ENCODE measurements around the gene KLK11.

KLK11 gene

DNA sequence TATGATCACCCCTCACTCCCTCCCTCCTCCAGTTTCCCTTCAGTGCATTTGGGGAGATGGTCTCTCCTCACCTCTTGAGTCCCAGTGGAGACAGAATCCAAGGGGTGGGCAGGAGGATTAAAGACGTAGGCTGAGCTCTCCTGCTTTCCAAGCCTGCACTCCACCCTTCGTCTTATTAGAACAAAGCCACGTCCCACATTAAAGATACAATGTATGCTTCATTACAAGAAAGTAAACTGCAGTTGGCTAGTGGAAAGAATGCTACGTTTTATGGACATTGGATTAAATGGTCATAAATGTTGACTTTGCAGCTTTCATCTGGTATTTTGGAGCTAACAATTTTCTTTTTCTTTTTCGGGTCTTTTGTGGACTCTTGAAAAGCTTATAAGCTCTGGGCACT, 1.5 kb upstream of the KLK11 start:
- no peak for DNase-seq (ENCODE audit: low read depth, low spot score)

DNA sequence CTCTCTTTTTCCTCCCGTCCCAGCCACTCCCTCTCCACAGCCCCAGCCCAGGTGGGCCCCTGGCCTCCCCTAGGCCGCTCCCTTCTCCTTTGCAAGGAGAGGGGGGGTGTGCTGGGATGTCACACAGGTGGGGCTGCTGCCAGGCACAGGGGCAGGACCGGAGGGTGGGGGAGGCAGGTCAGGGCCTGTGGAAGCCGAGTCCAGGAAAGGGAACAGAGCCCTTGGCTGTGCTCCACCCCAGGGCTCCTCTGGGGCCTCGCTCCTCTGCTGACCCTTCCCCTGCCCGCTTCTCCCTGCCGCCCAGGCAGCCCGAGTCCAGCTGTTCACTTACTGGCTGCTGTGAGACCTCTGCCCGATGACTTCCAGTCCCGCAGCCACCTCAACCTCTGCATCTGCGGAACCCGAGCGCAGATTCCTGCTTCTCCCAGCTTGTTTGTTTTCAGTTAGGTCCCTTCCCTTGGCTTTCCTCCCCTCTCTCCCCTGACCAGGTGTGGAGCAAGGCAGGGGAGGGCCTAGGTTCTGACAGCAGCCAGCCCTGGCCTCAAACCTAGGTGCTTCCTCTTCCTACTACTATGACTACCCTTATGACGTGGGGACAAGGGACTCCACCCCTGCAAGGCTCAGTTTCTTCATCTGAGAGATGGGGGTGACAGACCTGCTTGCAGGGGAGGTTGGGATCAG, 850 bp upstream of the KLK11 start:
- no peak for DNase-seq (ENCODE audit: low read depth, low spot score)

GRCh38 chr19:51025809-51026553, 435 bp downstream of the KLK11 start:
- no peak for DNase-seq (ENCODE audit: low read depth, low spot score)

- DNase-seq (ENCODE audit: low read depth, low spot score): no peak
Observed at GRCh38 chr19:51025401-51025800, 1.0 kb downstream of the KLK11 start.

- DNase-seq (ENCODE audit: low read depth, low spot score): no peak
Observed at GRCh38 chr19:51024924-51025323, 1.5 kb downstream of the KLK11 start.

- DNase-seq (ENCODE audit: low read depth, low spot score): no peak
Observed at GRCh38 chr19:51023946-51024345, 2.5 kb downstream of the KLK11 start.

- no peak for DNase-seq (ENCODE audit: low read depth, low spot score)
Observed at GRCh38 chr19:51022526-51022925, 3.9 kb downstream of the KLK11 start.

GRCh38 chr19:51020988-51021651, 5.3 kb downstream of the KLK11 start:
- DNase-seq (ENCODE audit: low read depth, low spot score): no peak

GRCh38 chr19:51019544-51019925, 6.9 kb downstream of the KLK11 start, which contains the start of gene KLK10:
Gene KLK10 (minus strand): TSS chr19:51019709. CDS start chr19:51019130, 579 bp downstream.
- no peak for DNase-seq (ENCODE audit: low read depth, low spot score)

DNA sequence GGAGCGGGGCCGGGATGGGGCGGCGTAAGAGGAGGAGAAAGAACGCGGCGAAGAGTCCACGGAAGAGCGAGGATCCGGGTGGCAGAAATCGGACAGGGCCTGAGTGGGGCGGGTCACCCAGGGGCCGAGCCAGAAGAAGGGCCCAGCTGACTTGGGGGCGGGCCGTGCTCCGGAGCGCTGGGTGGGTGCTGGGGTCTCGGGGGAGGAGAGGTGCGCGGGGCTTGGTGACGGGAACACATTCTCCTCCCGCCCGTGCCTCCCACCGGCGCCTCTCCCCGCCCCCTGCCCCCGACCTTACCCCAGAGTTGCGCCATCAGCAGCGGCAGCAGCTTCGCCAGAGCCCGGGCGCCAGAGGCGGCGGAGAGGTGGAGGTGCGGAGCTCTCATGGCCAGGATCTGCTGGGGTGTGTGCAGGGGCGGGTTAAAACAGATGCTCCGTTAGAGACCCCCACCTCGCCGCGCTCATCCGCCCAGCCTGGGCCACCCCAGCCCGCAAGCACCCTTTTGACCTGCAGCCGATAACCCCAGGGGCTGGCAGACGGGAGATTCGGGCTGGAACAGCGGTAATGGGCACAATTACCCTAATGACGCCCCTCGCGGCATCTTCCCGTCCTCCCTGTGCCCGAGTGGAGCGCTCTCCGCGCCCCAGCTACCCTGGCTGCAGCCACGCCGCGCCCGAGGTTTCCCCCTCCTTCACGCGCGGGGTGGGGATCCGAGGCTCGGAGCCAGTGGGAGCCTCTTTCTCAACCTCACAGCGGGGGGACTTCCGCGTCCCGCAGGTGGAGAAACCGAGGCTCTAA, 7.5 kb downstream of the KLK11 start:
- no peak for DNase-seq (ENCODE audit: low read depth, low spot score)

GRCh38 chr19:51016798-51017683, 9.4 kb downstream of the KLK11 start:
- DNase-seq (ENCODE audit: low read depth, low spot score): no peak

- DNase-seq (ENCODE audit: low read depth, low spot score): no peak
Observed at GRCh38 chr19:51015691-51016267, 10.6 kb downstream of the KLK11 start.

GRCh38 chr19:51014242-51014641, 12.2 kb downstream of the KLK11 start:
- no peak for DNase-seq (ENCODE audit: low read depth, low spot score)

GRCh38 chr19:51012661-51013190, 13.7 kb downstream of the KLK11 start:
- no peak for DNase-seq (ENCODE audit: low read depth, low spot score)

- no peak for DNase-seq (ENCODE audit: low read depth, low spot score)
Observed at GRCh38 chr19:51010066-51010795, 16.2 kb downstream of the KLK11 start.

- no peak for DNase-seq (ENCODE audit: low read depth, low spot score)
Observed at GRCh38 chr19:51009061-51009891, 17.1 kb downstream of the KLK11 start.

DNA sequence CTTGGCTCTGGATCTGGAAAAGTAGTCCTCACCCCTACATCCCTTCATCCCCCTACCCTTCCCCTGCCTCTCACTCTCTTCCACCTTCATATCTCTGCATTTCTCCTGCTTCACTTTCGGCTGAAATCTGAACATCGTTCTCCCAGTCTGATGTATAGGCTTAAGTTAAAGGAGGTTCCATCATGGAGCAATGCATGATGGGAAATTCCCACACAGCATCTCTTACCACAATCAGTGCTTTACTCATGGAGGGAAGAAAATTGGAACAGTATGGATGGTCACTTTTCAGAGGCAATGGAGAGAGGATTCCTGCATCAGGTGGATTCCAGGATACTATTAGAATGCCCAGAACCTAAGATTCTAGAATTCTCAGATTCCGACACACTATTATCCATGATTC, 18.9 kb downstream of the KLK11 start:
- DNase-seq (ENCODE audit: low read depth, low spot score): no peak

GRCh38 chr19:51006406-51006805, 20.0 kb downstream of the KLK11 start:
- DNase-seq (ENCODE audit: low read depth, low spot score): no peak

DNA sequence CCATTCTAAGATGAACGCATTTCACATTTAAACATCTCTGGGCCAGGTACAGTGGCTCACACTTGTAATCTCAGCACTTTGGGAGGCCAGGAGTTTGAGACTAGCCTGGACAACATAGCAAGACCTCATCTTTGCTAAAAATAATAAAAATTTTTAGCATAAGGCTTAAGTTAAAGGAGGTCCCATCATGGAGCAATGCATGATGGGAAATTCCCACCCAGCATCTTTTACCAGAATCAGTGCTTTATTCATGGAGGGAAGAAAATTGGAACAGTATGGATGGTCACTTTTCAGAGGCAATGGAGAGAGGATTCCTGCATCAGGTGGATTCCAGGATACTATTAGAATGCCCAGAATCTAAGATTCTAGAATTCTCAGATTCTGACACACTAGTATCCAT, 21.2 kb downstream of the KLK11 start:
- DNase-seq (ENCODE audit: low read depth, low spot score): no peak
